Measurements from ENCODE around the gene SSC5D. TPM values are rescaled to one million over a fixed set of nuclear protein-coding genes. Genes with fewer than 3 reads are reported as not detected.

SSC5D gene
- total RNA-seq, 2 experiments from 2014 or later, result 0.42 to 1.3 TPM

GRCh38 chr19:55481794-55482155 is 6.5 kb upstream of the SSC5D start:
- no peak overlapping the region for H3K27ac ChIP-seq (ENCODE audit: low read depth in 1 of 2, low read length in 2 of 2)
- H3K4me1 Mint-ChIP-seq (ENCODE audit: low read depth), result peaks cover 40% of the 10 kb centered on the region
- no peak overlapping the region for H3K4me3 ChIP-seq (ENCODE audit: low read length)
- DNase-seq, result no peak
- no peak overlapping the region for H3K27ac Mint-ChIP-seq
- no peak overlapping the region for H3K4me3 Mint-ChIP-seq
- peaks cover 45% of the 10 kb centered on the region for H3K4me1 ChIP-seq (ENCODE audit: insufficient read depth, low read length)
- no peaks in the 10 kb centered on the region for H3K27me3 Mint-ChIP-seq
- no peak for ATAC-seq (ENCODE audit: poor library complexity)
- no peaks in the 10 kb centered on the region for H3K9me3 Mint-ChIP-seq
- H3K36me3 ChIP-seq (ENCODE audit: insufficient read depth, low read length), result peaks cover 8% of the 10 kb centered on the region
- no peaks in the 10 kb centered on the region for H3K9me3 ChIP-seq (ENCODE audit: control insufficient read depth in 1 of 2, insufficient read depth in 1 of 2, low read length in 2 of 2)
- ChIA-PET POLR2A (no interaction called here), CTCF (no interaction called here)
- peaks cover 6% of the 10 kb centered on the region for H3K36me3 Mint-ChIP-seq (ENCODE audit: low read depth)
- no peak for TF ChIP-seq CTCF (IDR thresholded peaks at IDR 0.05)
- H3K27me3 ChIP-seq (ENCODE audit: control insufficient read depth in 1 of 2, insufficient read depth in 2 of 2, low read length in 2 of 2), result no peaks in the 10 kb centered on the region
- intact Hi-C loops (cut with DNase I, micrococcal nuclease), result no loop called here

- Mint-ChIP-seq H3K4me3 (no peak overlapping the region), H3K36me3 (ENCODE audit: low read depth) (peaks cover 6% of the 10 kb centered on the region), H3K9me3 (no peaks in the 10 kb centered on the region), H3K4me1 (ENCODE audit: low read depth) (peaks cover 34% of the 10 kb centered on the region), H3K27me3 (no peaks in the 10 kb centered on the region), H3K27ac (no peak overlapping the region)
- DNase-seq, result no peak
- H3K9me3 ChIP-seq (ENCODE audit: control insufficient read depth in 1 of 2, insufficient read depth in 1 of 2, low read length in 2 of 2), result no peaks in the 10 kb centered on the region
- peaks cover 8% of the 10 kb centered on the region for H3K36me3 ChIP-seq (ENCODE audit: insufficient read depth, low read length)
- peaks cover 39% of the 10 kb centered on the region for H3K4me1 ChIP-seq (ENCODE audit: insufficient read depth, low read length)
- no peak overlapping the region for H3K4me3 ChIP-seq (ENCODE audit: low read length)
- no peak for TF ChIP-seq CTCF (IDR thresholded peaks at IDR 0.05)
- no peaks in the 10 kb centered on the region for H3K27me3 ChIP-seq (ENCODE audit: control insufficient read depth in 1 of 2, insufficient read depth in 2 of 2, low read length in 2 of 2)
- ATAC-seq (ENCODE audit: poor library complexity), result no peak
- CTCF ChIA-PET, result no interaction called here
- POLR2A ChIA-PET, result no interaction called here
- no peak overlapping the region for H3K27ac ChIP-seq (ENCODE audit: low read depth in 1 of 2, low read length in 2 of 2)
- intact Hi-C loops (cut with DNase I, micrococcal nuclease), result no loop called here
Measured at GRCh38 chr19:55482156-55482961, 5.9 kb upstream of the SSC5D start.

- Mint-ChIP-seq H3K4me3 (no peak overlapping the region), H3K27me3 (no peaks in the 10 kb centered on the region), H3K27ac (no peak overlapping the region), H3K4me1 (ENCODE audit: low read depth) (peaks cover 28% of the 10 kb centered on the region), H3K36me3 (ENCODE audit: low read depth) (peaks cover 6% of the 10 kb centered on the region), H3K9me3 (no peaks in the 10 kb centered on the region)
- Histone ChIP-seq H3K4me1 (ENCODE audit: insufficient read depth, low read length) (peaks cover 31% of the 10 kb centered on the region), H3K27ac (ENCODE audit: low read depth in 1 of 2, low read length in 2 of 2) (no peak overlapping the region), H3K36me3 (ENCODE audit: insufficient read depth, low read length) (peaks cover 8% of the 10 kb centered on the region), H3K9me3 (ENCODE audit: control insufficient read depth in 1 of 2, insufficient read depth in 1 of 2, low read length in 2 of 2) (no peaks in the 10 kb centered on the region), H3K27me3 (ENCODE audit: control insufficient read depth in 1 of 2, insufficient read depth in 2 of 2, low read length in 2 of 2) (no peaks in the 10 kb centered on the region), H3K4me3 (ENCODE audit: low read length) (no peak overlapping the region)
- no peak for DNase-seq
- POLR2A ChIA-PET, result no interaction called here
- intact Hi-C loops (cut with DNase I, micrococcal nuclease), result no loop called here
- TF ChIP-seq CTCF (IDR thresholded peaks at IDR 0.05), result no peak
- CTCF ChIA-PET, result interaction anchor here (1.8 kb wide), 1 partner anchor 21 kb away, joined by 6 read pairs; no protein-coding TSS in a partner anchor
- no peak for ATAC-seq (ENCODE audit: poor library complexity)
Measured at GRCh38 chr19:55482967-55483705, 5.1 kb upstream of the SSC5D start.

Measured in CD4-positive, alpha-beta T cell (primary cell).